ENCODE data around the gene MROH7. TPM values are rescaled to one million over a fixed set of nuclear protein-coding genes. Genes with fewer than 3 reads are reported as not detected.

MROH7 gene
- total and polyA plus RNA-seq, 4 donors = 0.21 to 3.4 (median 1.9) TPM

DNA sequence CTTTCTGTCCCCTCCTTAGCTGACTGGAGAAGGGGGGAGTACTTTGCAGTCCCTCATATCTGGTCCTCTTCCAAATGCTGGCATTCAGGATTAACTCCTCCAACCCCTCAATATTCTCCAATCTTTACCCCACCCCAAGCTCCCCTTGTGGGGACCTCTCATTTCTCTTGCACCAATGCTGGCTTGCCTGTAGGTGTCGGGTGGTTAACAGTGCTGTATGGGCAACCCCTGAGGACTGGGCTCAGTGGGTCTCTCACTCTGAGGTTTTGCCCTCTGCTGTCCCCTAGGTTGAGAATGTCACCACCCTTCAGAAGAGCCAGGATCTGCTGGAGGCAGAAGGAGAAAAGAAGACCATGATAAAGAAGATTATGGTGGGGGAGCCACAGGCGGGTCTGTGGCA lies 27.0 kb downstream of the MROH7 start:
- H3K27ac ChIP-seq (ENCODE audit: low read depth in 1 of 2, low read length in 1 of 2) = no peak overlapping the region
- no peaks in the 10 kb centered on the region for H3K4me1 ChIP-seq (ENCODE audit: control insufficient read depth in 5 of 5, insufficient read depth in 5 of 5, low read length in 5 of 5)
- peaks cover 0 to 1% (median 0%) of the 10 kb centered on the region in 4 donors for H3K9me3 ChIP-seq (ENCODE audit: control insufficient read depth in 4 of 4, insufficient read depth in 3 of 4, low read length in 3 of 4)
- no peak overlapping the region for H3K9ac ChIP-seq (ENCODE audit: insufficient read depth in 1 of 2, low read length in 2 of 2)
- H3K27me3 ChIP-seq (ENCODE audit: control insufficient read depth in 3 of 3, insufficient read depth in 3 of 3, low read length in 2 of 3) = no peaks in the 10 kb centered on the region
- no peak overlapping the region for H3K4me3 ChIP-seq
- DNase-seq = no peak
- no peaks in the 10 kb centered on the region for H3K36me3 ChIP-seq (ENCODE audit: control insufficient read depth in 4 of 4, insufficient read depth in 4 of 4, low read length in 4 of 4)
- ATAC-seq (ENCODE audit: insufficient read depth, low FRiP score) = no peak
- TF ChIP-seq, protein P1, sequence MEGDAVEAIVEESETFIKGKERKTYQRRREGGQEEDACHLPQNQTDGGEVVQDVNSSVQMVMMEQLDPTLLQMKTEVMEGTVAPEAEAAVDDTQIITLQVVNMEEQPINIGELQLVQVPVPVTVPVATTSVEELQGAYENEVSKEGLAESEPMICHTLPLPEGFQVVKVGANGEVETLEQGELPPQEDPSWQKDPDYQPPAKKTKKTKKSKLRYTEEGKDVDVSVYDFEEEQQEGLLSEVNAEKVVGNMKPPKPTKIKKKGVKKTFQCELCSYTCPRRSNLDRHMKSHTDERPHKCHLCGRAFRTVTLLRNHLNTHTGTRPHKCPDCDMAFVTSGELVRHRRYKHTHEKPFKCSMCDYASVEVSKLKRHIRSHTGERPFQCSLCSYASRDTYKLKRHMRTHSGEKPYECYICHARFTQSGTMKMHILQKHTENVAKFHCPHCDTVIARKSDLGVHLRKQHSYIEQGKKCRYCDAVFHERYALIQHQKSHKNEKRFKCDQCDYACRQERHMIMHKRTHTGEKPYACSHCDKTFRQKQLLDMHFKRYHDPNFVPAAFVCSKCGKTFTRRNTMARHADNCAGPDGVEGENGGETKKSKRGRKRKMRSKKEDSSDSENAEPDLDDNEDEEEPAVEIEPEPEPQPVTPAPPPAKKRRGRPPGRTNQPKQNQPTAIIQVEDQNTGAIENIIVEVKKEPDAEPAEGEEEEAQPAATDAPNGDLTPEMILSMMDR (IDR thresholded peaks at IDR 0.05; ENCODE audit: control extremely low read depth, extremely low read depth) = no peak
- 88 to 93% methylated on average over 2 of the region's 2 CpGs for WGBS, 2 donors

DNA sequence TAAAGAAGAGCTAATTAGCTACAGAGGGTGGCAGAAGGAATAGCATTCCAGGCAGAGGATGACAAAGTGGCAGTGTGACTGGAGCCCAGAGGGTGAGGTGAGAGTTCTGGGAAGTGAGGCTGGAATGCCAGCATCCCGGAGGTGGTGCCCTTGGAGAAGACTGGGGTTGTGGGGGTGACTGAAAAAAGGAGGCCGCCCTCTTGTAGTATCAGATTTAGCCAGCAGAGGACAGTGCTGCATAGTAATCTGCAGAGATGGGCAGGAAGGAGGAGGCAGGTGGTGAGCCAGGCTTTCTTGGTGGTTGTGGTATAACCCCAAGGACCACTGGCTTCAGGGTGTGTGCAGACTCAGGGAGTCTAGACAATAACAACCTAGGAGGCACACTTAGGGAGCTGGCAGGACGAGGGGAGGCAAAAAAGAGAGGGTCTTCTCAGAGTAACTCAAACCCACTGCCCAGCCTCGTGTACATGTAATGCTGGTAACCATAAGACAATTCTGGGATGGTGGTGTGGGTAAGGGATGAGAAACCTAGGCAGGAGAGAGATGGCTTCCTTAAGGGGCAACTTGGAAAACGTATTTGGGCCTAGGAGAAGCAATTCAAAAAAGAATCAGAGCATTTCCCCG lies 30.5 kb downstream of the MROH7 start:
- Histone ChIP-seq H3K9ac (ENCODE audit: insufficient read depth in 1 of 2, low read length in 2 of 2) (no peak overlapping the region), H3K36me3 (ENCODE audit: control insufficient read depth in 4 of 4, insufficient read depth in 4 of 4, low read length in 4 of 4) (no peaks in the 10 kb centered on the region), H3K9me3 (ENCODE audit: control insufficient read depth in 4 of 4, insufficient read depth in 3 of 4, low read length in 3 of 4) (peaks cover 0 to 1% (median 0%) of the 10 kb centered on the region in 4 donors), H3K27me3 (ENCODE audit: control insufficient read depth in 3 of 3, insufficient read depth in 3 of 3, low read length in 2 of 3) (no peaks in the 10 kb centered on the region), H3K4me3 (no peak overlapping the region), H3K27ac (ENCODE audit: low read depth in 1 of 2, low read length in 1 of 2) (no peak overlapping the region), H3K4me1 (ENCODE audit: control insufficient read depth in 5 of 5, insufficient read depth in 5 of 5, low read length in 5 of 5) (no peaks in the 10 kb centered on the region)
- WGBS, 2 donors = 58 to 83% methylated on average over 6 of the region's 6 CpGs
- ATAC-seq (ENCODE audit: insufficient read depth, low FRiP score) (no peak), DNase-seq (peak; percentile 15 to 31 (median 21))
- TF ChIP-seq, protein P1 (IDR thresholded peaks at IDR 0.05; ENCODE audit: control extremely low read depth, extremely low read depth) = peak; percentile 79

DNA sequence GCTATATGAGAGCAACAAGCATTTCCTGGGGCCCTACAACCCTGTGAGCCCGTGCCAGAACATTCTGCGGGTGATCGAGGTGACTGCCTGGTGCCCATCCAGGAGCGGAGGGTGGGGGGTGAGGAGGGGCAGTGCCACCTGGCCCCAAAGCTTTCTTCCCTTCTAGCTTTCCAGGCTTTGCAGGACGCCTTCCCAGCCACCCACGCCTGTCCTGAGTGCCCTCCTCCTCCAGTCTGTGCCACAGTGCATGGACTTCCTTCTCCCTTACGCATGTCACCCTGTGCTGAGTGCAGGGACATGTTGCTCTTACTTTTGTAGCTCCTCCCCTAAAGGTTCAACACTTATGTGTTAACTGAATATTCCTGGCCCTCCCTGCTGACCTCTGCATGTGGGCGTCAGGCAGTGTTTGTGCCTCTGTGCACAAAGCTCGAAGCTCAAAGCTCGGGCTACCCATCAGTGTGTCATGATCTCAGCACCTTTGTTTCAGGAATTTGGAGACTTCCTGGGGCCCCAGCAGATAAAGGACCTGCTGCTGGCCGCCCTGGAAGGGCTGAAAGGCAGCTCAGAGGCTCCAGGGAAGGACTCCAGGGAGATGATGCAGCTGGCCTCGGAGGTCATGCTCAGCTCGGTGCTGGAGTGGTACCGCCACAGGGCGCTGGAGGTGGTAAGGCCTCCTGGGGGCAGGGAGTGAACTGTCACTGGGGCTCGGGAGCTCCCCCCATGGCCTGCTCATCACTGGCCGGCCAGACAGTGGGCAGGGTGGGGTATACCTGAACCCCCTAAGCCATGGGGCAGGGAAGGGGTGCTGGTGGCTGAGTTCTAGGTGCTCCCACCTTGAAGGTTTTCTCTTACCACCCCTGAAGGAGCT lies 37.4 kb downstream of the MROH7 start:
- Histone ChIP-seq H3K9ac (ENCODE audit: insufficient read depth in 1 of 2, low read length in 2 of 2) (no peak overlapping the region), H3K4me1 (ENCODE audit: control insufficient read depth in 5 of 5, insufficient read depth in 5 of 5, low read length in 5 of 5) (no peaks in the 10 kb centered on the region), H3K27ac (ENCODE audit: low read depth in 1 of 2, low read length in 1 of 2) (no peak overlapping the region), H3K36me3 (ENCODE audit: control insufficient read depth in 4 of 4, insufficient read depth in 4 of 4, low read length in 4 of 4) (no peaks in the 10 kb centered on the region), H3K4me3 (no peak overlapping the region), H3K9me3 (ENCODE audit: control insufficient read depth in 4 of 4, insufficient read depth in 3 of 4, low read length in 3 of 4) (no peaks in the 10 kb centered on the region), H3K27me3 (ENCODE audit: control insufficient read depth in 3 of 3, insufficient read depth in 3 of 3, low read length in 2 of 3) (no peaks in the 10 kb centered on the region)
- TF ChIP-seq, protein P1 (IDR thresholded peaks at IDR 0.05; ENCODE audit: control extremely low read depth, extremely low read depth) = no peak
- DNase-seq = no peak
- 69 to 86% methylated on average over 17 of the region's 17 CpGs for WGBS, 2 donors
- ATAC-seq (ENCODE audit: insufficient read depth, low FRiP score) = no peak
